HCT116 (cell line): ENCODE measurements around the gene LHX3. TPM values are rescaled to one million over a fixed set of nuclear protein-coding genes. Genes with fewer than 3 reads are reported as not detected.

Experiments
- ATAC-seq: fragments of 200-7000 bp; cut with Tn5 transposase; 2 replicates; pipeline ENCODE4 v1.9.1; 2020; ENCODE audit warnings: mild to moderate bottlenecking, moderate library complexity
- Bru-seq: library from RNA; stranded (reverse); fragments of 400-500 nt; gene quantifications from one replicate; lab custom pipeline; 2021; lab: Mats Ljungman, UMichigan
- BruChase-seq, 2 experiments: library from RNA; stranded (reverse); fragments of 400-500 nt; gene quantifications; one replicate each; lab custom pipeline; 2021; lab: Mats Ljungman, UMichigan
- BruUV-seq: library from RNA; stranded (reverse); fragments of 400-500 nt; replicated peaks from 2 replicates; lab custom pipeline; 2021; lab: Mats Ljungman, UMichigan
- CTCF ChIA-PET: fragments of 300-600 bp; sonication (Branson Sonifier 250); formaldehyde crosslinking; loops from one replicate; lab custom pipeline; 2021; ENCODE audit warnings: antibody characterized with exemption; lab: Charles Lee
- POLR2A ChIA-PET: fragments of 300-600, 350-600 bp; sonication (Branson Sonifier 250); formaldehyde crosslinking; loops from one replicate; lab custom pipeline; 2021; ENCODE audit warnings: antibody characterized with exemption; lab: Charles Lee
- RAD21 ChIA-PET, 2 experiments: fragments of 300-600 bp; sonication (Branson Sonifier 250); formaldehyde crosslinking; loops; one replicate each; lab custom pipeline; 2023; ENCODE audit warnings: low total read pairs in 2 of 2; ENCODE audit not compliant: uncharacterized antibody in 2 of 2, unreplicated experiment in 2 of 2, low non-redundant PET in 1 of 2; lab: Charles Lee
- DNase-seq: peaks from one replicate; pipeline ENCODE4 v3.0.0-alpha.2; 2010; ENCODE audit warnings: low read depth, low spot score
- H2AFZ ChIP-seq: fragments of 200-600 bp; shearing (Covaris generic), sonication (generic); 2 replicates; pipeline ENCODE4 v1.6.1; 2017; ENCODE audit warnings: low read depth, mixed run types, mixed read lengths, antibody characterized with exemption, low read length; ENCODE audit not compliant: poor library complexity, severe bottlenecking
- H3K27ac ChIP-seq: 2 replicates; pipeline ENCODE4 v1.5.1; 2012; ENCODE audit warnings: low read depth, low read length
- H3K27me3 ChIP-seq: fragments of 200-600 bp; sonication (generic); 2 replicates; pipeline ENCODE4 v1.6.1; 2016; ENCODE audit warnings: mixed run types, low read length, mixed read lengths; ENCODE audit not compliant: insufficient read depth
- H3K36me3 ChIP-seq, 2 experiments: fragments of 200-500 bp in 1 of 2; fragments of 200-600 bp in 1 of 2; sonication (Bioruptor generic) in 1 of 2; sonication (generic) in 1 of 2; 2 replicates each; pipeline versions ENCODE4 v1.5.1 to v1.6.1; 2014 to 2016; ENCODE audit warnings: low read length in 2 of 2, inconsistent platforms in 1 of 2, mixed read lengths in 1 of 2, mixed run types in 1 of 2; ENCODE audit not compliant: insufficient read depth in 2 of 2, control insufficient read depth in 1 of 2
- H3K4me1 ChIP-seq, 2 experiments: fragments of 200-600 bp in 1 of 2; sonication (generic) in 1 of 2; 2 replicates each; pipeline versions ENCODE4 v1.5.1 to v1.6.1; 2012 to 2017; ENCODE audit warnings: low read length in 2 of 2, inconsistent platforms in 1 of 2, mild to moderate bottlenecking in 1 of 2, mixed read lengths in 1 of 2, mixed run types in 1 of 2, moderate library complexity in 1 of 2; ENCODE audit not compliant: insufficient read depth in 2 of 2, control insufficient read depth in 1 of 2
- H3K4me2 ChIP-seq: fragments of 200-600 bp; sonication (generic); 2 replicates; pipeline ENCODE4 v1.6.1; 2017; ENCODE audit warnings: mixed run types, low read length, mixed read lengths
- H3K4me3 ChIP-seq, 2 experiments: fragments of 200-600 bp in 1 of 2; sonication (generic) in 1 of 2; replicated peaks in 1 of 2; 2 replicates each; pipeline ENCODE4 v1.5.1; 2011 to 2016; ENCODE audit warnings: low read length in 2 of 2, control low read depth in 1 of 2, low read depth in 1 of 2, mild to moderate bottlenecking in 1 of 2, mixed read lengths in 1 of 2, mixed run types in 1 of 2
- H3K79me2 ChIP-seq: fragments of 200-600 bp; sonication (generic); 2 replicates; pipeline ENCODE4 v1.6.1; 2017; ENCODE audit warnings: mild to moderate bottlenecking, mixed run types, low read length, moderate library complexity, mixed read lengths; ENCODE audit not compliant: insufficient read depth
- H3K9ac ChIP-seq: fragments of 200-600 bp; sonication (generic); 2 replicates; pipeline ENCODE4 v1.6.1; 2016; ENCODE audit warnings: low read length, mixed read lengths
- H3K9me2 ChIP-seq: fragments of 200-600 bp; sonication (generic), shearing (Covaris generic); 2 replicates; pipeline ENCODE4 v1.6.1; 2017; ENCODE audit warnings: mixed run types, mild to moderate bottlenecking, moderate library complexity; ENCODE audit not compliant: insufficient read depth
- H3K9me3 ChIP-seq, 2 experiments: fragments of 200-500 bp in 1 of 2; fragments of 200-600 bp in 1 of 2; sonication (Bioruptor generic) in 1 of 2; sonication (generic) in 1 of 2; 2 replicates each; pipeline ENCODE4 v1.6.1; 2014 to 2017; ENCODE audit warnings: low read length in 2 of 2, mixed read lengths in 2 of 2, inconsistent platforms in 1 of 2, low read depth in 1 of 2, mild to moderate bottlenecking in 1 of 2, mixed run types in 1 of 2, moderate library complexity in 1 of 2; ENCODE audit not compliant: control insufficient read depth in 1 of 2, insufficient read depth in 1 of 2
- H4K20me1 ChIP-seq: fragments of 200-600 bp; sonication (generic), shearing (Covaris generic); 2 replicates; pipeline ENCODE4 v1.6.1; 2017; ENCODE audit warnings: mixed run types, mild to moderate bottlenecking, moderate library complexity; ENCODE audit not compliant: insufficient read depth
- EZH2phosphoT487 ChIP-seq: fragments of 200-600 bp; IDR thresholded peaks from 2 replicates; pipeline ENCODE4 v1.6.1; 2018; ENCODE audit warnings: antibody characterized with exemption, borderline replicate concordance
- REST ChIP-seq: IDR thresholded peaks from 2 replicates; pipeline ENCODE4 v1.6.1; 2012; ENCODE audit warnings: low read depth
- intact Hi-C: fragments of 100-400 bp; cut with micrococcal nuclease; formaldehyde crosslinking; loops from 2 replicates; pipeline ENCODE4 v1.10.0; 2022
- long read RNA-seq: library from polyadenylated mRNA; unstranded; transcript quantifications from one replicate; pipeline ENCODE4 v2.0.0, GENCODE V29; 2021; ENCODE audit not compliant: unreplicated experiment
- polyA plus RNA-seq: library from polyadenylated mRNA; unstranded; fragments of >200 nt; gene quantifications from 2 replicates; pipeline ENCODE4 v1.2.1, GENCODE V29; 2012; ENCODE audit warnings: missing spikeins
- total RNA-seq: library from RNA; stranded (reverse); gene quantifications from one replicate; pipeline ENCODE4 v1.2.1, GENCODE V29; 2021; ENCODE audit not compliant: unreplicated experiment

Gene LHX3
- total RNA-seq (not detected), Bru-seq, nascent RNA (percentile 8 among the genes with signal in this experiment), BruChase-seq, experiment 1, labeled RNA remaining after a 6-hour chase (percentile 30 among the genes with signal in this experiment), BruChase-seq, experiment 2, labeled RNA remaining after a 2-hour chase (percentile 21 among the genes with signal in this experiment)
- polyA plus RNA-seq = 0.05 and 0.09 TPM in 2 replicates
- long read RNA-seq = 0 reads

GRCh38 chr9:136204838-136205706 lies at the start of gene LHX3:
TSS of gene LHX3 (minus strand) at chr9:136205128. CDS start at chr9:136205012, 116 bp downstream.
- CTCF ChIA-PET = no interaction called here
- Histone ChIP-seq H3K79me2 (no peaks in the 10 kb centered on the region), H3K4me1 (no peaks in the 10 kb centered on the region), H4K20me1 (no peaks in the 10 kb centered on the region), H3K9me3 (no peaks in the 10 kb centered on the region), H3K36me3 (peaks cover 7 to 8% of the 10 kb centered on the region in 2 experiments; a peak in 3 of 4 replicates), H2AFZ (no peak within 1 kb of the TSS), H3K9ac (no peak within 1 kb of the TSS), H3K4me2 (no peak within 1 kb of the TSS), H3K4me3 (no peak within 1 kb of the TSS), H3K27ac (no peak within 1 kb of the TSS), H3K27me3 (no peaks in the 10 kb centered on the region), H3K9me2 (no peaks in the 10 kb centered on the region)
- intact Hi-C loops = no loop called here
- no peak for DNase-seq
- BruUV-seq = no TSS peak
- POLR2A ChIA-PET = no interaction called here
- ATAC-seq = peak; percentile 23
- RAD21 ChIA-PET = no interaction called here
- peak; percentile 54 for TF ChIP-seq REST
- no peak for TF ChIP-seq EZH2phosphoT487
